SIG-M5 (cell line): ENCODE results near the gene CISH.

ENCODE experiments used
- DNase-seq: peaks from one replicate; lab custom pipeline; 2025; lab: John Stamatoyannopoulos, UW

CISH gene

GRCh38 chr3:50612234-50612882 is 784 bp upstream of the CISH start:
- no peak for DNase-seq

GRCh38 chr3:50610992-50611463 is 546 bp downstream of the CISH start:
- no peak for DNase-seq

- no peak for DNase-seq
Observed at GRCh38 chr3:50610181-50610971, 1.2 kb downstream of the CISH start.

GRCh38 chr3:50609763-50610085 is 1.9 kb downstream of the CISH start:
- no peak for DNase-seq

- DNase-seq, result no peak
Observed at GRCh38 chr3:50609071-50609762, 2.4 kb downstream of the CISH start.

- no peak for DNase-seq
Observed at GRCh38 chr3:50608278-50608677, 3.3 kb downstream of the CISH start.

GRCh38 chr3:50607271-50608091 is 4.1 kb downstream of the CISH start:
- no peak for DNase-seq

- no peak for DNase-seq
Observed at GRCh38 chr3:50606596-50606995, 5.0 kb downstream of the CISH start.

- DNase-seq, result no peak
Observed at GRCh38 chr3:50605901-50606326, 5.7 kb downstream of the CISH start.

GRCh38 chr3:50604628-50605588 is 6.7 kb downstream of the CISH start:
- no peak for DNase-seq

GRCh38 chr3:50604110-50604621 is 7.4 kb downstream of the CISH start:
- DNase-seq, result no peak

- no peak for DNase-seq
Observed at GRCh38 chr3:50603261-50604109, 8.1 kb downstream of the CISH start.

- no peak for DNase-seq
Observed at GRCh38 chr3:50602595-50603191, 8.9 kb downstream of the CISH start.

- no peak for DNase-seq
Observed at GRCh38 chr3:50600841-50601591, 10.6 kb downstream of the CISH start.

- no peak for DNase-seq
Observed at GRCh38 chr3:50600141-50600753, 11.3 kb downstream of the CISH start.

GRCh38 chr3:50599716-50600118 is 11.9 kb downstream of the CISH start:
- DNase-seq, result no peak

- no peak for DNase-seq
Observed at GRCh38 chr3:50599115-50599715, 12.4 kb downstream of the CISH start.
